NCI-H748 treated with DMSO at 0.1 percent for 48 hours (cell line): ENCODE results near the gene SLC17A9.

Experiments
- DNase-seq: peaks from one replicate; lab custom pipeline; 2025; lab: John Stamatoyannopoulos, UW

The SLC17A9 gene

GRCh38 chr20:62938105-62938888 lies 14.2 kb upstream of the SLC17A9 start, which contains the start of gene GID8:
TSS of gene GID8 (plus strand) at chr20:62938147. CDS start at chr20:62941503, 3,356 bp downstream.
- DNase-seq, result no peak

GRCh38 chr20:62940875-62941274 lies 11.6 kb upstream of the SLC17A9 start:
- no peak for DNase-seq

GRCh38 chr20:62941792-62942191 lies 10.7 kb upstream of the SLC17A9 start:
- no peak for DNase-seq

GRCh38 chr20:62942456-62942855 lies 10.1 kb upstream of the SLC17A9 start:
- no peak for DNase-seq

- DNase-seq, result no peak
Measured at GRCh38 chr20:62943396-62943795, 9.1 kb upstream of the SLC17A9 start.

GRCh38 chr20:62944184-62944583 lies 8.3 kb upstream of the SLC17A9 start:
- no peak for DNase-seq

GRCh38 chr20:62944746-62945145 lies 7.8 kb upstream of the SLC17A9 start:
- DNase-seq, result no peak

GRCh38 chr20:62945771-62946339 lies 6.7 kb upstream of the SLC17A9 start:
- DNase-seq, result no peak

- no peak for DNase-seq
Measured at GRCh38 chr20:62946918-62947317, 5.6 kb upstream of the SLC17A9 start.

- DNase-seq, result no peak
Measured at GRCh38 chr20:62947532-62948300, 4.8 kb upstream of the SLC17A9 start.

GRCh38 chr20:62949153-62949821 lies 3.2 kb upstream of the SLC17A9 start:
- DNase-seq, result no peak

- DNase-seq, result no peak
Measured at GRCh38 chr20:62949962-62950361, 2.5 kb upstream of the SLC17A9 start.

GRCh38 chr20:62950741-62951140 lies 1.8 kb upstream of the SLC17A9 start:
- no peak for DNase-seq

- no peak for DNase-seq
Measured at GRCh38 chr20:62951143-62951895, 1.2 kb upstream of the SLC17A9 start.

GRCh38 chr20:62951896-62952372 lies 575 bp upstream of the SLC17A9 start:
- no peak for DNase-seq

- no peak for DNase-seq
Measured at GRCh38 chr20:62952968-62953838, 694 bp downstream of the SLC17A9 start.

- peak; percentile 18 for DNase-seq
Measured at GRCh38 chr20:62953839-62954703, 1.6 kb downstream of the SLC17A9 start.

GRCh38 chr20:62955519-62956386 lies 3.2 kb downstream of the SLC17A9 start:
- no peak for DNase-seq
